Thoracic aorta (tissue), 2 donors: ENCODE measurements around the gene EPHA1. TPM values are rescaled to one million over a fixed set of nuclear protein-coding genes. Genes with fewer than 3 reads are reported as not detected.
"Not testable (repeated sequence)": the region's sequence is repeated elsewhere in the genome, so short reads cannot be mapped to it uniquely, and the experiment has no call there.

Source experiments
- ATAC-seq: fragments of 150-250 bp; one replicate; pipeline ENCODE4 v1.8.0; 2017; ENCODE audit warnings: low read depth; ENCODE audit not compliant: insufficient number of reproducible peaks, low FRiP score
- DNase-seq: peaks from one replicate; pipeline ENCODE4 v3.0.0-alpha.2; 2020; ENCODE audit warnings: low spot score
- H3K27ac ChIP-seq, 2 donors: fragments of 200-600 bp; sonication (generic); 1 replicate in 1 of 2; 2 replicates in 1 of 2; pipeline ENCODE4 v1.5.1; 2016; ENCODE audit warnings: mild to moderate bottlenecking in 2 of 2, moderate library complexity in 2 of 2
- H3K27me3 ChIP-seq: fragments of 200-600 bp; sonication (generic); replicated peaks from 2 replicates; pipeline ENCODE4 v1.6.0; 2016; ENCODE audit warnings: mild to moderate bottlenecking; ENCODE audit not compliant: insufficient read depth
- H3K36me3 ChIP-seq: fragments of 200-600 bp; sonication (generic); one replicate; pipeline ENCODE4 v1.5.1; 2016
- H3K4me1 ChIP-seq, 2 donors: fragments of 200-600 bp; sonication (generic); 1 replicate in 1 of 2; 2 replicates in 1 of 2; pipeline versions ENCODE4 v1.5.1 to v1.6.0; 2016; ENCODE audit warnings: low read depth in 2 of 2, mild to moderate bottlenecking in 1 of 2; ENCODE audit not compliant: control insufficient read depth in 1 of 2
- H3K4me3 ChIP-seq: fragments of 200-600 bp; sonication (generic); 2 replicates; pipeline ENCODE4 v1.5.1; 2016; ENCODE audit warnings: mild to moderate bottlenecking
- H3K9me3 ChIP-seq: fragments of 200-600 bp; sonication (generic); 2 replicates; pipeline ENCODE4 v1.5.1; 2016
- CTCF ChIP-seq: fragments of 200-600 bp; sonication (generic); IDR thresholded peaks from one replicate; pipeline ENCODE4 v1.5.1; 2019; ENCODE audit warnings: antibody characterized with exemption
- total RNA-seq, 2 donors: library from RNA; depleted of rRNA; stranded (reverse); fragments of >200 nt; gene quantifications; one replicate each; pipeline versions ENCODE4 v1.1.0 to v1.2.3, GENCODE V29; 2016

The EPHA1 gene
- total RNA-seq, 2 donors from 2014 or later, result 0.41 to 0.49 TPM

GRCh38 chr7:143422033-143422432 lies 13.4 kb upstream of the EPHA1 start:
- ATAC-seq (no peak), DNase-seq (no peak)
- Histone ChIP-seq H3K4me1 (no peaks in the 10 kb centered on the region), H3K27me3 (no peaks in the 10 kb centered on the region), H3K9me3 (no peaks in the 10 kb centered on the region), H3K27ac (no peak overlapping the region), H3K36me3 (no peaks in the 10 kb centered on the region), H3K4me3 (no peak overlapping the region)
- no peak for TF ChIP-seq CTCF

- not testable (repeated sequence) for H3K36me3 ChIP-seq, H3K27ac ChIP-seq, ATAC-seq, DNase-seq, H3K27me3 ChIP-seq, H3K4me1 ChIP-seq, H3K4me3 ChIP-seq, H3K9me3 ChIP-seq
These were observed 12.0 kb upstream of the EPHA1 start for GRCh38 chr7:143420624-143421023.

GRCh38 chr7:143419880-143420279 lies 11.2 kb upstream of the EPHA1 start:
- DNase-seq, result no peak
- TF ChIP-seq CTCF, result no peak
- no peaks in the 10 kb centered on the region for H3K36me3 ChIP-seq
- no peak for ATAC-seq
- no peak overlapping the region for H3K4me3 ChIP-seq
- no peaks in the 10 kb centered on the region for H3K27me3 ChIP-seq
- no peak overlapping the region for H3K27ac ChIP-seq
- H3K4me1 ChIP-seq, result no peaks in the 10 kb centered on the region
- no peaks in the 10 kb centered on the region for H3K9me3 ChIP-seq

GRCh38 chr7:143418681-143419458 lies 10.2 kb upstream of the EPHA1 start:
- H3K27me3 ChIP-seq, result no peaks in the 10 kb centered on the region
- no peaks in the 10 kb centered on the region for H3K4me1 ChIP-seq
- no peak for TF ChIP-seq CTCF
- ATAC-seq (no peak), DNase-seq (no peak)
- no peaks in the 10 kb centered on the region for H3K9me3 ChIP-seq
- H3K27ac ChIP-seq, result no peak overlapping the region
- no peaks in the 10 kb centered on the region for H3K36me3 ChIP-seq
- H3K4me3 ChIP-seq, result no peak overlapping the region

GRCh38 chr7:143417734-143418383 lies 9.2 kb upstream of the EPHA1 start:
- H3K36me3 ChIP-seq, result no peaks in the 10 kb centered on the region
- ATAC-seq, result no peak
- no peak for TF ChIP-seq CTCF

More at GRCh38 chr7:143417734-143418383, 9.2 kb upstream of the EPHA1 start:
- no peaks in the 10 kb centered on the region for H3K9me3 ChIP-seq
- no peak overlapping the region for H3K4me3 ChIP-seq
- no peaks in the 10 kb centered on the region for H3K27me3 ChIP-seq
- H3K4me1 ChIP-seq, result no peaks in the 10 kb centered on the region
- no peak for DNase-seq
- no peak overlapping the region for H3K27ac ChIP-seq
